GM12801 (cell line): Measurements from ENCODE around the gene COG7.

Source experiments
- CTCF ChIP-seq: IDR thresholded peaks from one replicate; pipeline ENCODE4 v1.5.1; 2011; ENCODE audit warnings: control low read depth; ENCODE audit not compliant: insufficient read length; ENCODE audit errors: extremely low read depth

COG7 gene

GRCh38 chr16:23423496-23424049, 29.4 kb downstream of the COG7 start:
- no peak for TF ChIP-seq CTCF

- TF ChIP-seq CTCF: no peak
These were observed 33.0 kb downstream of the COG7 start for GRCh38 chr16:23420011-23420410.

GRCh38 chr16:23416816-23417215, 36.2 kb downstream of the COG7 start:
- no peak for TF ChIP-seq CTCF

GRCh38 chr16:23414731-23415130, 38.3 kb downstream of the COG7 start:
- TF ChIP-seq CTCF: no peak

- TF ChIP-seq CTCF: no peak
These were observed 42.8 kb downstream of the COG7 start for GRCh38 chr16:23410176-23410575.

- no peak for TF ChIP-seq CTCF
These were observed 43.5 kb downstream of the COG7 start for GRCh38 chr16:23409522-23409921.

- no peak for TF ChIP-seq CTCF
These were observed 44.1 kb downstream of the COG7 start for GRCh38 chr16:23408823-23409298.
